NCI-H128 (cell line): ENCODE data around the gene LRCH1.

Source experiments
- DNase-seq: peaks from one replicate; lab custom pipeline; 2025; ENCODE audit not compliant: unreplicated experiment; lab: John Stamatoyannopoulos, UW

LRCH1 gene

GRCh38 chr13:46795321-46795720 lies 242.4 kb downstream of the LRCH1 start:
- no peak for DNase-seq

GRCh38 chr13:46796129-46796514 lies 243.2 kb downstream of the LRCH1 start:
- no peak for DNase-seq

- peak; percentile 81 for DNase-seq
These were observed 243.8 kb downstream of the LRCH1 start, which contains the start of gene ESD for GRCh38 chr13:46796515-46797474. ESD (minus strand) TSS chr13:46797161; CDS start chr13:46791413, 5,748 bp downstream.

- DNase-seq: no peak
These were observed 244.7 kb downstream of the LRCH1 start for GRCh38 chr13:46797501-46798237.

- DNase-seq: no peak
These were observed 246.2 kb downstream of the LRCH1 start for GRCh38 chr13:46799139-46799538.

- no peak for DNase-seq
These were observed 248.9 kb downstream of the LRCH1 start for GRCh38 chr13:46801858-46802257.
